GM08714 (cell line): ENCODE results near the gene TNFAIP8.
"Not testable (repeated sequence)": the region's sequence is repeated elsewhere in the genome, so short reads cannot be mapped to it uniquely, and the experiment has no call there.

Source experiments
- H3K4me3 ChIP-seq: fragments of 200-500 bp; sonication (Bioruptor generic); 2 replicates; pipeline ENCODE4 v1.5.1; 2014; ENCODE audit warnings: mild to moderate bottlenecking, low read length, inconsistent platforms
- ZNF274 ChIP-seq: IDR thresholded peaks from 2 replicates; pipeline ENCODE4 v1.6.1; 2012; ENCODE audit warnings: mild to moderate bottlenecking, low read depth, low read length

TNFAIP8 gene

DNA sequence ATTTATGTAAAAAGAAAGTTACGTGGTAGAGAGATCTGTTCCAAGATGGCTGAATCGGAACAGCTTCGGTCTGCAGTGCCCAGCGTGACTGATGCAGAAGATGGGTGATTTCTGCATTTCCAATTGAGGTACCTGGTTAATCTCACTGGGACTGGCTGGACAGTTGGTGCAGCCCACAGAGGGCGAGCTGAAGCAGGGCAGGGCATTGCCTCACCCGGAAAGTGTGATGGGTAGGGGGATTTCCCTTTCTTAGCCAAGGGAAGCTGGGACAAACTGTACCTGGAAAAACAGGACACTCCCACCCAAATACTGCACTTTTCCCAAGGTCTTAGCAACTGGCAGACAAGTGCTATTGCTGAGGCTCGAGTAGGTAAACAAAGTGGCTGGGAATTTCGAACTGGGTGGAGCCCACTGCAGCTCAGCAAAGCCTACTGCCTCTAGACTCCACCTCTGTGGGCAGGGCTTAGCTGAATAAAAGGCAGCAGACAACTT, 83.4 kb downstream of the TNFAIP8 start:
- TF ChIP-seq ZNF274 = no peak
- H3K4me3 ChIP-seq = no peak overlapping the region

DNA sequence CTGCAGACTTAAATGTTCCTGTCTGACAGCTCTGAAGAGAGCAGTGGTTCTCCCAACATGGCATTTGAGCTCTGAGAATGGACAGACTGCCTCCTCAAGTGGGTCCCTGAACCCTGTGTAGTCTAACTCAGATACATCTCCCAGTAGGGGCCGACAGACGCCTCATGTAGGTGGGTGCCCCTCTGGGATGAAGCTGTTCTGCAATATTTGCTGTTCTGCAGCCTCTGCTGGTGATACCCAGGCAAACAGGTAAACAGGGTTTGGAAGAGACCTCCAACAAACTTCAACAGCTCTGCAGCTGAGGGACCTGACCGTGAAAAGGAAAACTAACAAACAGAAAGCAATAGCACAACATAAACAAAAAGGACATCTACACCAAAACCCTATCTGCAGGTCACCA, 83.8 kb downstream of the TNFAIP8 start:
- not testable (repeated sequence) for H3K4me3 ChIP-seq

GRCh38 chr5:119444643-119445042, 88.8 kb downstream of the TNFAIP8 start:
- not testable (repeated sequence) for H3K4me3 ChIP-seq

DNA sequence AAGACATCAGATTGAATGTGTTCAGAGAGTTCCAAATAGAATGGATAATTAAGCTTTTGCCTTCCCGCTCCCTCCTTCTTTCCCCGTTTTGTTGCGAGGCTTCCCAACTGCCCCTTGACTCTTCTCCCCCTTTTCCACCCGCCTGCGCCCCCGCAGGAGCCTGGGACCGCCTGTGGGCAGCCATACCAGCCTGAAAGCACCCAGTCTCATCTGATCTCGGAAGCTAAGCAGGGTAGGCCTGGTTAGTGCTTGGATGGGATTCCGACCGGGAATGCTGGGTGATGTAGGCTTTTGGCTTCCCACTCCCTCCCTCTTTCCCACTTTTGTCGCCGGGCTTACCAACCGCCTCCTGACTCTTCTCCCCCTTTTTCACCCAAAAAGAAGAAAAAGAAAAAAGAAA, 89.7 kb downstream of the TNFAIP8 start:
- H3K4me3 ChIP-seq = no peak overlapping the region
- no peak for TF ChIP-seq ZNF274
